Heart right ventricle (tissue), 16 donors: ENCODE results near the gene FBXO24. TPM values are rescaled to one million over a fixed set of nuclear protein-coding genes. Genes with fewer than 3 reads are reported as not detected.

Source experiments
- ATAC-seq, 8 donors: fragments of 200-7000 bp; cut with Tn5 transposase; one replicate each; pipeline ENCODE4 v1.9.1; 2020; ENCODE audit warnings: mild to moderate bottlenecking in 8 of 8, moderate library complexity in 8 of 8, moderate number of reproducible peaks in 1 of 8
- DNase-seq, 2 donors: peaks; one replicate each; pipeline ENCODE4 v3.0.0-alpha.2; 2020
- H3K27ac ChIP-seq, 10 donors: fragments of 200-600 bp; sonication (generic) in 2 of 10; one replicate each; pipeline versions ENCODE4 v1.5.0 to v1.8.0; 2020 to 2022; ENCODE audit warnings: mild to moderate bottlenecking in 3 of 10
- H3K27me3 ChIP-seq, 7 donors: fragments of 200-600 bp; one replicate each; pipeline ENCODE4 v1.8.0; 2021 to 2022; ENCODE audit warnings: mild to moderate bottlenecking in 2 of 7
- H3K36me3 ChIP-seq, 9 donors: fragments of 200-600 bp; sonication (generic) in 1 of 9; one replicate each; pipeline versions ENCODE4 v1.5.0 to v1.8.0; 2020 to 2022; ENCODE audit warnings: mild to moderate bottlenecking in 2 of 9
- H3K4me1 ChIP-seq, 9 donors: fragments of 200-600 bp; sonication (generic) in 1 of 9; one replicate each; pipeline versions ENCODE4 v1.5.0 to v1.8.0; 2020 to 2022; ENCODE audit warnings: mild to moderate bottlenecking in 4 of 9
- H3K4me3 ChIP-seq, 10 donors: fragments of 200-600 bp; sonication (generic) in 2 of 10; one replicate each; pipeline versions ENCODE4 v1.5.0 to v1.8.0; 2020 to 2022; ENCODE audit warnings: mild to moderate bottlenecking in 7 of 10, moderate library complexity in 2 of 10
- H3K9me3 ChIP-seq, 11 donors: fragments of 200-600 bp in 10 of 11; sonication (generic) in 2 of 11; one replicate each; pipeline versions ENCODE4 v1.5.0 to v1.8.0; 2013 to 2022; ENCODE audit warnings: mild to moderate bottlenecking in 2 of 11, control low read depth in 1 of 11, moderate library complexity in 1 of 11
- WGBS, 2 donors: extraction: QIAGEN DNeasy Blood & Tissue Kit; methylation state at CpG; one replicate each; pipeline ENCODE4 v1.1.7; 2013; ENCODE audit warnings: inconsistent platforms in 1 of 2; 5-methylcytosine and 5-hydroxymethylcytosine counted together
- intact Hi-C, 10 donors: fragments of 100-400 bp; cut with DNase I; formaldehyde crosslinking; loops; one replicate each; pipeline versions ENCODE4 v1.11.1 to v1.14.2; 2022
- polyA plus RNA-seq, 2 donors: library from polyadenylated mRNA; stranded (reverse); fragments of 200-250 nt; gene quantifications; one replicate each; pipeline ENCODE4 v1.2.3, GENCODE V29; 2013
- total RNA-seq, 10 donors: library from RNA; stranded (reverse); fragmentation: NEBNext Ultra II Directional in 3 of 10; extraction: Animal tissue kit (Norgen Biotek cat#: 25700) in 3 of 10; gene quantifications; one replicate each; pipeline versions ENCODE4 v1.2.1 to v1.2.4, GENCODE V29; 2021 to 2023
- TF ChIP-seq, protein P1 (sequence below), 9 donors: fragments of 200-600 bp; sonication (generic) in 2 of 9; IDR thresholded peaks; one replicate each; pipeline versions ENCODE4 v1.5.0 to v1.8.0; 2021 to 2022; ENCODE audit warnings: antibody characterized with exemption in 9 of 9, mild to moderate bottlenecking in 5 of 9, moderate library complexity in 1 of 9
- donor health status: Arrhythmogenic right ventricular cardiomyopathy.
- donor health status: ischemic (EF 13 %, LVEDD 7.1; RV severe dilation, severe dysfunction).
- donor health status: healthy with polysubstance abuse.
- donor health status: DM: no; HTN: yes; CAD: no.
- donor health status: DM: no; HTN: no; CAD: no.
- donor health status: ischemic (EF 25% LVEDD 6.9; RV normal size, moderate dysfunction).
- donor health status: ischemic (EF 25% LVEDD 5.7; RV mildly dilated, moderate dysfunction).
- donor health status: healthy.
- donor health status: DM: yes; HTN: yes; CAD: no.
- donor health status: Ischemic cardiomyopathy.
- donor health status: ischemic (EF 35%, LVEDD 5.7; RV mildly dilated, moderate dysfunction).
- donor health status: nonischemic (EF 11% LVEDD 7.7; RV severe dilation, severe dysfunction).
- donor health status: DM: yes; HTN: yes; CAD: no.
- donor health status: PGD.
- donor health status: ischemic (EF 29% LVEDD 5.4; RV normal size, mild dysfunction).
- donor health status: nonischemic (EF 23%, LVEDD 6.1; RV moderate dilation, normal function).

The FBXO24 gene
- total and polyA plus RNA-seq, 12 donors = 0.15 to 0.73 (median 0.40) TPM; not detected in 2

DNA sequence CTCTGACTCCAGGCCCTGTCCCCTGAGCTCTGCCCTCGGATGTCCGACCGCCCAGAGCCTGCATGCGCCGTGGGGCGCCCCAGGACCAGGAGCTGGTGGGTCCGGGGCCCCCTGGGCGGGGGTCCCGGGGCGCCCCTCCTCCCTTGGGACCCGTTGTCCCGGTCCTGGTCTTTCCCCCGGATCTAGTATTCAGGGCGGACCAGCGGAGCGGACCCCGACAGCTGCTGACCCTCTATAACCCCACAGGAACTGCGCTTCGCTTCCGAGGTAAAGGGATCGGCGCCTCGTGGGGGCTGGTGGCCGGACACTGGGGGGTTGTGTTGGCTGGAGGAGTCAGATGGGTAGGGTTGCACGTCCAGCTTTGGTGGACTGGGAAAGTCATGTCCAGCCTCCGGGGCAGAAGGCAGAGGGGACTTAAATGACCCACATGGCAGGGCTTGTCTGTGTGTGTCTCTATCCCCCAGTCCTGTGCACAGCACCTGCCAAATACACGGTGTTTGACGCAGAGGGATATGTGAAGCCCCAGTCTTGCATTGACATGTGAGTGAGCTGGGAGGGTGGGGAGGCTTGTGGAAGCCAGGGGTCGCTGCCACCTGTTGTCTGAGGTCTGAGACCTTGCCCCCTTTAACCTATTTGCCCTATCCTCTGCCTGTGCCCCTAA lies 26.7 kb downstream of the FBXO24 start:
- peak overlapping the region; percentile 57 to 97 (median 83) for H3K4me3 ChIP-seq
- DNase-seq (no peak), ATAC-seq (peak in 5 of 8 donors; percentile 1 to 20 (median 4))
- no peaks in the 10 kb centered on the region for H3K27me3 ChIP-seq
- TF ChIP-seq, protein P1, sequence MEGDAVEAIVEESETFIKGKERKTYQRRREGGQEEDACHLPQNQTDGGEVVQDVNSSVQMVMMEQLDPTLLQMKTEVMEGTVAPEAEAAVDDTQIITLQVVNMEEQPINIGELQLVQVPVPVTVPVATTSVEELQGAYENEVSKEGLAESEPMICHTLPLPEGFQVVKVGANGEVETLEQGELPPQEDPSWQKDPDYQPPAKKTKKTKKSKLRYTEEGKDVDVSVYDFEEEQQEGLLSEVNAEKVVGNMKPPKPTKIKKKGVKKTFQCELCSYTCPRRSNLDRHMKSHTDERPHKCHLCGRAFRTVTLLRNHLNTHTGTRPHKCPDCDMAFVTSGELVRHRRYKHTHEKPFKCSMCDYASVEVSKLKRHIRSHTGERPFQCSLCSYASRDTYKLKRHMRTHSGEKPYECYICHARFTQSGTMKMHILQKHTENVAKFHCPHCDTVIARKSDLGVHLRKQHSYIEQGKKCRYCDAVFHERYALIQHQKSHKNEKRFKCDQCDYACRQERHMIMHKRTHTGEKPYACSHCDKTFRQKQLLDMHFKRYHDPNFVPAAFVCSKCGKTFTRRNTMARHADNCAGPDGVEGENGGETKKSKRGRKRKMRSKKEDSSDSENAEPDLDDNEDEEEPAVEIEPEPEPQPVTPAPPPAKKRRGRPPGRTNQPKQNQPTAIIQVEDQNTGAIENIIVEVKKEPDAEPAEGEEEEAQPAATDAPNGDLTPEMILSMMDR (IDR thresholded peaks at IDR 0.05) = peak in 2 of 9 donors; percentile 10 to 20
- H3K4me1 ChIP-seq = peaks cover 0 to 20% (median 10%) of the 10 kb centered on the region in 9 donors
- intact Hi-C loops = loop anchor here in 6 of 10 donors (1.0 to 10.0 kb wide), 8 partner anchors 27 to 262 kb away; partner anchors contain the start of genes GNB2 (in 4 of the 6), GIGYF1 (in 2 of the 6), FBXO24 (in 1 of the 6) and LRCH4 (in 1 of the 6)
- H3K9me3 ChIP-seq = no peaks in the 10 kb centered on the region
- 3 to 4% methylated on average over 29 of the region's 29 CpGs for WGBS, 2 donors
- peak overlapping the region in 8 of 10 donors; percentile 86 to 97 (median 91) for H3K27ac ChIP-seq
- peaks cover 0 to 22% (median 0%) of the 10 kb centered on the region in 9 donors for H3K36me3 ChIP-seq

DNA sequence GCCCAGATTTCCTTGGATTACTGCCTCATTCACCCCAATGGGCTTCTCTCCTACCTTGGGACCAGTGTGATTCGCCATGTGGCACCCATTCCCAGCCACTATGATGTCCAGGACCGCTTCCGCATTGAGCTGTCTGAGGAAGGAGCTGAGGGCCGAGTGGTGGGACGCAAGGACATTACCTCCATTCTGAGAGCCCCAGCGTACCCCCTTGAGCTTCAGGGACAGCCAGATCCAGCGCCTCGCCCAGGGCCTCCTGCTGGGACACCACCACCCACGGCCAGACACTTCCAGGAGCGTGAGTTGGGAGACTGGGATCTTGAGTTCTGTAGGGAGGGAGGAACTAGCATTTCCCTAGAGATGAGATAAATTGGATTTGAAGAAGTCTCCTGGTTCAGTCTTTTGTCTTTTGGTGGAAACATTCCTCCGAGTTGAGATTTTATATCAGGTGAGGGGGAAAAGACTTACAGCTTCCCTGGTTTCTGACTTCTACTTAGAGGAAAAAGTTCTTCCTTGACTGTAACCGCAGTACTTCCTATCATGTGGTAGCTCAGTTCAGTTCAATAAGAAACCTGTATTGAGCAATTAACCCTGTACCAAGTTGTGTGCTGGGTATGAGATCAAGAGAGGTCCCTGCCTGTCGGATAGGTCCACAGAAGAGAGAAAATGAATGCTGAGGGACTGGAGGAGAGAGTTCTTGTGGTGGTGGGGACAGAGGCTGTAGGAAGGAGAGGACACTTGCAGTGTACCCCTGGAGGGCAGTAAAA lies 27.5 kb downstream of the FBXO24 start:
- no peak for DNase-seq
- no peak overlapping the region for H3K27ac ChIP-seq
- peak overlapping the region in 6 of 10 donors; percentile 65 to 97 (median 83) for H3K4me3 ChIP-seq
- TF ChIP-seq, protein P1 (IDR thresholded peaks at IDR 0.05) = no peak
- intact Hi-C loops = loop anchor here in 4 of 10 donors (2.0 to 10.0 kb wide), 5 partner anchors 59 to 261 kb away; partner anchors contain the start of genes GIGYF1 (in 2 of the 4), GNB2 (in 2 of the 4) and SRRT (in 1 of the 4)
- WGBS, 2 donors = 88 to 93% methylated on average over 13 of the region's 13 CpGs
- no peaks in the 10 kb centered on the region for H3K27me3 ChIP-seq
- no peaks in the 10 kb centered on the region for H3K9me3 ChIP-seq
- H3K4me1 ChIP-seq = peaks cover 0 to 20% (median 10%) of the 10 kb centered on the region in 9 donors
- no peak for ATAC-seq
- peaks cover 0 to 19% (median 0%) of the 10 kb centered on the region in 9 donors for H3K36me3 ChIP-seq

DNA sequence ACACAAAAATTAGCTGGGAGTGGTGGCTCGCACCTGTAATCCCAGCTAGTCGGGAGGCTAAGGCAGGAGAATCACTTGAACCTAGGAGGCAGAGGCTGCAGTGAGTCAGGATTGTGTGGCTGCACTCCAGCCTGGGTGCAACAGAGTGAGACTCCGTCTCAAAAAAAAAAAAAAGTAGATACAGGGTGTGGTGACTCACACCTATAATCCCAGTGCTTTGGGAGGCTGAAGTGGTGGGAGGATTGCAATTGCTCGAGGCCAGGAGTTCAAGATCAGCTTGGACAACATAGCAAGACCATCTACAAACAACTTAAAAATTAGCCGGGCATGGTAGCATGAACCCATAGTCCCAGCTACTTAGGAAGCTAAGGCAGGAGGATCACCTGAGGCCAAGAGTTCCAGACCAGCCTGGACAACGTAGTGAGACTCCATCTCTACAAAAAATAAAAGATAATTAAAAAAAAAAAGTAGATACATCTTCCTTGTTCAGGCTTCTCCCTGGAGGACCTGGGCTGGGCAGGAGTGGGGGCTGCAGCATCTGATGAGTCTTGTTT lies 28.3 kb downstream of the FBXO24 start:
- no peak overlapping the region for H3K4me3 ChIP-seq
- H3K36me3 ChIP-seq = peaks cover 0 to 19% (median 0%) of the 10 kb centered on the region in 9 donors
- H3K27me3 ChIP-seq = no peaks in the 10 kb centered on the region
- peaks cover 0 to 20% (median 10%) of the 10 kb centered on the region in 9 donors for H3K4me1 ChIP-seq
- no peak overlapping the region for H3K27ac ChIP-seq
- TF ChIP-seq, protein P1 (IDR thresholded peaks at IDR 0.05) = no peak
- no peaks in the 10 kb centered on the region for H3K9me3 ChIP-seq
- intact Hi-C loops = loop anchor here in 3 of 10 donors (5.0 to 10.0 kb wide), 4 partner anchors 58 to 260 kb away; partner anchors contain the start of genes GIGYF1 (in 2 of the 3), GNB2 (in 1 of the 3) and SRRT (in 1 of the 3)
- 81 to 98% methylated on average over 6 of the region's 6 CpGs for WGBS, 2 donors
- no peak for DNase-seq
- no peak for ATAC-seq

DNA sequence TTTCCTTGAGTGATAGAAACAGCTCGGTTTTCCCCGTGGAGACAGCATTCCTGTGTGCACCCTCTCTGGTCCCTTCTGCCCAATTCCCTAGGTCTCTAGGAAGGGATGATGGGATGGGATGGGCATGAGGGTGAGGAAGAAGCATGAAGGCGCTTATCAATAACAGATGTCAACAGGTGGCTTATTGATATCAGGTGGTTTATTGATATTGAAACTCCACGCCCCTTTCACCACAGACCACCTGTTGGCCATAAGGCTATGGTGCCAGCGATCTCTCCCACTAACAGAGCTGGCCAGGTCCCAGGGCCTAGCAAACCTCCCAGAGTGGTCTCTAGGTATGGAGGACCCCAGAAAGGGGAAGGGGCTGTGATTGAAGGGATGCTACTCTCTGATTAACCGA lies 34.1 kb downstream of the FBXO24 start:
- Histone ChIP-seq H3K27me3 (no peaks in the 10 kb centered on the region), H3K4me1 (no peaks in the 10 kb centered on the region), H3K27ac (no peak overlapping the region), H3K4me3 (no peak overlapping the region), H3K36me3 (peaks cover 0 to 13% (median 0%) of the 10 kb centered on the region in 9 donors), H3K9me3 (no peaks in the 10 kb centered on the region)
- ATAC-seq (no peak), DNase-seq (no peak)
- TF ChIP-seq, protein P1 (IDR thresholded peaks at IDR 0.05) = no peak
- intact Hi-C loops = no loop called here
- WGBS, 2 donors = 95 to 96% methylated on average over 6 of the region's 6 CpGs
